Loucy (cell line): ENCODE data around the gene ERFL.

Experiments
- H2AFZ ChIP-seq: fragments of 200-600 bp; sonication (generic); 2 replicates; pipeline ENCODE4 v1.6.0; 2016; ENCODE audit warnings: antibody characterized with exemption, mild to moderate bottlenecking, low read length, moderate library complexity
- H3F3A ChIP-seq: fragments of 200-600 bp; 2 replicates; pipeline ENCODE4 v1.6.0; 2016; ENCODE audit warnings: antibody characterized with exemption, low read depth, mild to moderate bottlenecking
- H3K27me3 ChIP-seq: fragments of 200-600 bp; sonication (generic); 2 replicates; pipeline ENCODE4 v1.6.1; 2014; ENCODE audit warnings: low read length, mild to moderate bottlenecking; ENCODE audit not compliant: insufficient read depth, poor library complexity, severe bottlenecking
- H3K36me3 ChIP-seq: fragments of 200-600 bp; sonication (generic); 2 replicates; pipeline ENCODE4 v1.6.1; 2016; ENCODE audit warnings: low read length; ENCODE audit not compliant: insufficient read depth
- H3K4me1 ChIP-seq: fragments of 200-600 bp; sonication (generic); 2 replicates; pipeline ENCODE4 v1.5.1; 2014; ENCODE audit warnings: low read length, mild to moderate bottlenecking; ENCODE audit not compliant: insufficient read depth, poor library complexity, severe bottlenecking
- H3K4me2 ChIP-seq: fragments of 200-600 bp; sonication (generic); 2 replicates; pipeline ENCODE4 v1.6.0; 2014; ENCODE audit warnings: antibody characterized with exemption, low read length, low read depth, mild to moderate bottlenecking; ENCODE audit not compliant: poor library complexity, severe bottlenecking
- H3K4me3 ChIP-seq: fragments of 200-600 bp; sonication (generic); 2 replicates; pipeline ENCODE4 v1.5.1; 2014; ENCODE audit warnings: low read length, mild to moderate bottlenecking, mixed read lengths; ENCODE audit not compliant: poor library complexity, severe bottlenecking
- H3K79me2 ChIP-seq: fragments of 200-600 bp; sonication (generic); 2 replicates; pipeline ENCODE4 v1.6.1; 2014; ENCODE audit warnings: low read length; ENCODE audit not compliant: insufficient read depth
- H3K9ac ChIP-seq: fragments of 200-600 bp; sonication (generic); 2 replicates; pipeline ENCODE4 v1.6.0; 2014; ENCODE audit warnings: mild to moderate bottlenecking, low read depth, low read length, moderate library complexity; ENCODE audit not compliant: poor library complexity, severe bottlenecking
- H3K9me2 ChIP-seq: fragments of 200-600 bp; sonication (generic); replicated peaks from 2 replicates; pipeline ENCODE4 v1.6.1; 2016; ENCODE audit warnings: low read depth, low read length, mixed read lengths
- H3K9me3 ChIP-seq: fragments of 200-600 bp; sonication (generic); 2 replicates; pipeline ENCODE4 v1.6.1; 2014; ENCODE audit warnings: mild to moderate bottlenecking, antibody characterized with exemption, low read length, low read depth; ENCODE audit not compliant: insufficient read depth
- H4K20me1 ChIP-seq: fragments of 200-600 bp; sonication (generic); 2 replicates; pipeline ENCODE4 v1.6.0; 2014; ENCODE audit warnings: antibody characterized with exemption, low read length, mild to moderate bottlenecking; ENCODE audit not compliant: insufficient read depth, poor library complexity, severe bottlenecking
- CTCF ChIP-seq: fragments of 200-600 bp; sonication (generic); conservative IDR thresholded peaks from 2 replicates; pipeline ENCODE4 v1.5.1; 2014; ENCODE audit warnings: mild to moderate bottlenecking, antibody characterized with exemption, low read length
- EZH2phosphoT487 ChIP-seq: fragments of 200-600 bp; IDR thresholded peaks from 2 replicates; pipeline ENCODE4 v1.6.1; 2018; ENCODE audit warnings: antibody characterized with exemption, mild to moderate bottlenecking, moderate library complexity, borderline replicate concordance

The ERFL gene

GRCh38 chr19:41936961-41937360 lies 8.7 kb upstream of the ERFL start:
- TF ChIP-seq EZH2phosphoT487 (no peak), CTCF (no peak)
- Histone ChIP-seq H3K4me3 (no peak overlapping the region), H3K9me2 (no peaks in the 10 kb centered on the region), H3K4me2 (no peak overlapping the region), H3K79me2 (no peaks in the 10 kb centered on the region), H3K9me3 (no peaks in the 10 kb centered on the region), H4K20me1 (no peaks in the 10 kb centered on the region), H3K36me3 (no peaks in the 10 kb centered on the region), H2AFZ (no peak overlapping the region), H3K27me3 (no peaks in the 10 kb centered on the region), H3K9ac (no peak overlapping the region), H3F3A (0 out of 2 replicates have a peak, but pooled peaks cover 3% of the 10 kb centered on the region), H3K4me1 (peaks cover 17% of the 10 kb centered on the region)

GRCh38 chr19:41936416-41936850 lies 8.2 kb upstream of the ERFL start:
- 0 out of 2 replicates have a peak, but pooled peaks cover 3% of the 10 kb centered on the region for H3F3A ChIP-seq
- peaks cover 17% of the 10 kb centered on the region for H3K4me1 ChIP-seq
- no peak overlapping the region for H2AFZ ChIP-seq
- no peaks in the 10 kb centered on the region for H3K9me3 ChIP-seq
- no peaks in the 10 kb centered on the region for H3K27me3 ChIP-seq
- H3K79me2 ChIP-seq: no peaks in the 10 kb centered on the region
- H3K9me2 ChIP-seq: no peaks in the 10 kb centered on the region
- H3K4me2 ChIP-seq: no peak overlapping the region
- no peak overlapping the region for H3K4me3 ChIP-seq
- H4K20me1 ChIP-seq: no peaks in the 10 kb centered on the region
- H3K36me3 ChIP-seq: no peaks in the 10 kb centered on the region
- H3K9ac ChIP-seq: no peak overlapping the region
- no peak for TF ChIP-seq EZH2phosphoT487
- no peak for TF ChIP-seq CTCF

GRCh38 chr19:41935760-41936415 lies 7.6 kb upstream of the ERFL start:
- Histone ChIP-seq H3K9me3 (no peaks in the 10 kb centered on the region), H3F3A (0 out of 2 replicates have a peak, but pooled peaks cover 3% of the 10 kb centered on the region), H3K4me2 (no peak overlapping the region), H3K9me2 (no peaks in the 10 kb centered on the region), H3K4me1 (peaks cover 17% of the 10 kb centered on the region), H4K20me1 (no peaks in the 10 kb centered on the region), H3K4me3 (no peak overlapping the region), H3K27me3 (no peaks in the 10 kb centered on the region), H2AFZ (no peak overlapping the region), H3K9ac (no peak overlapping the region), H3K79me2 (no peaks in the 10 kb centered on the region), H3K36me3 (no peaks in the 10 kb centered on the region)
- TF ChIP-seq EZH2phosphoT487 (no peak), CTCF (no peak)
